WTC11 (cell line): ENCODE measurements around the gene RTF1. TPM values are rescaled to one million over a fixed set of nuclear protein-coding genes. Genes with fewer than 3 reads are reported as not detected.
A peak's percentile ranks its signal among the peaks of the same experiment; 100 is the strongest.

Source experiments
- AFF4 ChIP-seq: sonication (generic); formaldehyde crosslinking; IDR thresholded peaks from 2 replicates; pipeline ENCODE4 v1.8.1; 2023; ENCODE audit warnings: mild to moderate bottlenecking, missing genetic modification reagents, borderline replicate concordance
- AR ChIP-seq: fragments of 250-450 bp; sonication (Bioruptor Pico); IDR thresholded peaks from 2 replicates; pipeline ENCODE4 v1.9.0; 2021; ENCODE audit warnings: mild to moderate bottlenecking
- ATF2 ChIP-seq: sonication (generic); formaldehyde crosslinking; IDR thresholded peaks from 2 replicates; pipeline ENCODE4 v1.8.1; 2022; ENCODE audit warnings: low read depth, missing genetic modification reagents, borderline replicate concordance
- ATF3 ChIP-seq: sonication (generic); formaldehyde crosslinking; conservative IDR thresholded peaks from 2 replicates; pipeline ENCODE4 v1.8.1; 2022; ENCODE audit warnings: mild to moderate bottlenecking, missing genetic modification reagents
- CBFB ChIP-seq: sonication (generic); formaldehyde crosslinking; IDR thresholded peaks from 2 replicates; pipeline ENCODE4 v1.8.1; 2022; ENCODE audit warnings: mild to moderate bottlenecking, low read depth, missing genetic modification reagents
- CREB1 ChIP-seq: sonication (generic); formaldehyde crosslinking; IDR thresholded peaks from 2 replicates; pipeline ENCODE4 v1.8.0; 2023; ENCODE audit warnings: mild to moderate bottlenecking, missing genetic modification reagents
- E2F1 ChIP-seq: sonication (generic); formaldehyde crosslinking; IDR thresholded peaks from 2 replicates; pipeline ENCODE4 v1.8.0; 2022; ENCODE audit warnings: mild to moderate bottlenecking, missing genetic modification reagents
- E2F5 ChIP-seq: sonication (generic); formaldehyde crosslinking; IDR thresholded peaks from 2 replicates; pipeline ENCODE4 v1.8.1; 2022; ENCODE audit warnings: mild to moderate bottlenecking, moderate library complexity, missing genetic modification reagents
- ELF4 ChIP-seq: sonication (generic); formaldehyde crosslinking; IDR thresholded peaks from 2 replicates; pipeline ENCODE4 v1.8.1; 2022; ENCODE audit warnings: low read depth, mild to moderate bottlenecking, moderate library complexity, missing genetic modification reagents
- EMX1 ChIP-seq: fragments of 250-450 bp; sonication (Bioruptor Pico); IDR thresholded peaks from 2 replicates; pipeline ENCODE4 v1.8.0; 2021; ENCODE audit warnings: mild to moderate bottlenecking
- FOXP1 ChIP-seq: sonication (generic); formaldehyde crosslinking; IDR thresholded peaks from 2 replicates; pipeline ENCODE4 v1.8.0; 2022; ENCODE audit warnings: missing genetic modification reagents, mild to moderate bottlenecking, moderate library complexity, borderline replicate concordance
- IRF1 ChIP-seq: sonication (generic); formaldehyde crosslinking; IDR thresholded peaks from 2 replicates; pipeline ENCODE4 v1.8.0; 2023; ENCODE audit warnings: missing genetic modification reagents
- JAZF1 ChIP-seq: fragments of 250-450 bp; sonication (Bioruptor Pico); IDR thresholded peaks from 2 replicates; pipeline ENCODE4 v1.9.0; 2021; ENCODE audit warnings: moderate library complexity, mild to moderate bottlenecking, inconsistent platforms
- MLX ChIP-seq: sonication (generic); formaldehyde crosslinking; IDR thresholded peaks from 2 replicates; pipeline ENCODE4 v1.8.1; 2023; ENCODE audit warnings: mild to moderate bottlenecking, missing genetic modification reagents, moderate library complexity
- MYBL2 ChIP-seq: sonication (generic); formaldehyde crosslinking; IDR thresholded peaks from 2 replicates; pipeline ENCODE4 v1.8.1; 2023; ENCODE audit warnings: mild to moderate bottlenecking, moderate library complexity, missing genetic modification reagents
- NR1H2 ChIP-seq: sonication (generic); formaldehyde crosslinking; IDR thresholded peaks from 2 replicates; pipeline ENCODE4 v1.9.0; 2021; ENCODE audit warnings: mild to moderate bottlenecking, moderate library complexity, missing genetic modification reagents
- NR3C1 ChIP-seq: sonication (generic); formaldehyde crosslinking; conservative IDR thresholded peaks from 2 replicates; pipeline ENCODE4 v1.8.1; 2023; ENCODE audit warnings: low read depth, mild to moderate bottlenecking, missing genetic modification reagents
- TP53 ChIP-seq: sonication (generic); formaldehyde crosslinking; IDR thresholded peaks from 2 replicates; pipeline ENCODE4 v1.8.1; 2023; ENCODE audit warnings: mild to moderate bottlenecking, missing genetic modification reagents
- USF1 ChIP-seq: sonication (generic); formaldehyde crosslinking; IDR thresholded peaks from 2 replicates; pipeline ENCODE4 v1.8.0; 2022; ENCODE audit warnings: mild to moderate bottlenecking, missing genetic modification reagents
- ZMAT4 ChIP-seq: fragments of 250-450 bp; sonication (Bioruptor Pico); IDR thresholded peaks from 2 replicates; pipeline ENCODE4 v1.9.0; 2021; ENCODE audit warnings: mild to moderate bottlenecking
- ZSCAN18 ChIP-seq: fragments of 250-450 bp; sonication (Bioruptor Pico); IDR thresholded peaks from 2 replicates; pipeline ENCODE4 v2.1.2; 2022; ENCODE audit warnings: mild to moderate bottlenecking, moderate library complexity
- total RNA-seq: library from RNA; stranded (reverse); gene quantifications from 3 replicates; pipeline ENCODE4 v1.2.3, GENCODE V29; 2021

Gene RTF1
- total RNA-seq, 1 experiment from 2014 or later, result 52.3 TPM

GRCh38 chr15:41416742-41417417 is at the start of gene RTF1 (continued):
- TF ChIP-seq AFF4, result no peak
- peak; percentile 34; the same call in 1 of the 2 replicates for TF ChIP-seq USF1
- TF ChIP-seq MLX, result no peak
- TF ChIP-seq IRF1, result no peak
- peak; percentile 69; the same call in 1 of the 2 replicates for TF ChIP-seq FOXP1
- TF ChIP-seq ATF3 (CRISPR knock-in tag), result no peak
- no peak for TF ChIP-seq ZMAT4 (CRISPR knock-in tag)
- no peak for TF ChIP-seq EMX1 (CRISPR knock-in tag)
- TF ChIP-seq ZSCAN18, result no peak
- TF ChIP-seq ELF4 (CRISPR knock-in tag), result no peak
- peak; percentile 69 for TF ChIP-seq MYBL2 (CRISPR knock-in tag)
- TF ChIP-seq NR3C1 (CRISPR knock-in tag), result no peak
- TF ChIP-seq E2F5 (CRISPR knock-in tag), result peak; percentile 25; the same call in 1 of the 2 replicates
- no peak for TF ChIP-seq JAZF1 (CRISPR knock-in tag)
- no peak for TF ChIP-seq E2F1 (CRISPR knock-in tag)
- TF ChIP-seq CBFB (CRISPR knock-in tag), result no peak
- TF ChIP-seq CREB1, result no peak
- no peak for TF ChIP-seq ATF2 (CRISPR knock-in tag)
- no peak for TF ChIP-seq AR (CRISPR knock-in tag)
- TF ChIP-seq NR1H2 (CRISPR knock-in tag), result no peak
- TF ChIP-seq TP53, result no peak
